HG03575 (cell line): ENCODE measurements around the gene TCF25.

ENCODE experiments used
- ATAC-seq: cut with Tn5 transposase; IDR thresholded peaks from one replicate; pipeline ENCODE4 v1.9.1; 2021; ENCODE audit not compliant: unreplicated experiment, insufficient number of reproducible peaks, low FRiP score; ENCODE audit errors: extremely low read depth

TCF25 gene

GRCh38 chr16:89843409-89844350, 29.7 kb upstream of the TCF25 start:
- ATAC-seq: no peak

- no peak for ATAC-seq
Measured at GRCh38 chr16:89844739-89845339, 28.6 kb upstream of the TCF25 start.

- no peak for ATAC-seq
Measured at GRCh38 chr16:89845417-89845816, 28.0 kb upstream of the TCF25 start.

- ATAC-seq: no peak
Measured at GRCh38 chr16:89847051-89847939, 26.1 kb upstream of the TCF25 start.

GRCh38 chr16:89847940-89848297, 25.5 kb upstream of the TCF25 start:
- ATAC-seq: no peak

- ATAC-seq: no peak
Measured at GRCh38 chr16:89848974-89849373, 24.4 kb upstream of the TCF25 start.

GRCh38 chr16:89853306-89853993, 19.9 kb upstream of the TCF25 start:
- no peak for ATAC-seq

GRCh38 chr16:89855301-89855945, 18.0 kb upstream of the TCF25 start:
- no peak for ATAC-seq

- no peak for ATAC-seq
Measured at GRCh38 chr16:89855986-89856385, 17.4 kb upstream of the TCF25 start.

- ATAC-seq: no peak
Measured at GRCh38 chr16:89858973-89859614, 14.3 kb upstream of the TCF25 start.

GRCh38 chr16:89859615-89860007, 13.8 kb upstream of the TCF25 start:
- no peak for ATAC-seq

GRCh38 chr16:89860747-89861304, 12.6 kb upstream of the TCF25 start:
- no peak for ATAC-seq

GRCh38 chr16:89861648-89862047, 11.7 kb upstream of the TCF25 start:
- no peak for ATAC-seq

- ATAC-seq: no peak
Measured at GRCh38 chr16:89862732-89863131, 10.7 kb upstream of the TCF25 start.

- no peak for ATAC-seq
Measured at GRCh38 chr16:89863741-89864526, 9.5 kb upstream of the TCF25 start.

GRCh38 chr16:89864527-89864820, 8.9 kb upstream of the TCF25 start:
- no peak for ATAC-seq

GRCh38 chr16:89867918-89868317, 5.5 kb upstream of the TCF25 start:
- no peak for ATAC-seq
